ENCODE results near the gene GALNT15. TPM values are rescaled to one million over a fixed set of nuclear protein-coding genes. Genes with fewer than 3 reads are reported as not detected.

The GALNT15 gene
- total and polyA plus RNA-seq, 7 donors: 1.2 to 211 (median 36.6) TPM

GRCh38 chr3:16137977-16138376, 36.5 kb upstream of the GALNT15 start:
- intact Hi-C loops (cut with DNase I): no loop called here
- 93 to 94% methylated on average over 6 of the region's 6 CpGs for WGBS, 2 donors

GRCh38 chr3:16140116-16140893, 34.2 kb upstream of the GALNT15 start:
- H3K9me3 ChIP-seq: no peaks in the 10 kb centered on the region
- peak overlapping the region; percentile 45 to 71 (median 54) for H3K27ac ChIP-seq
- H3K36me3 ChIP-seq: no peaks in the 10 kb centered on the region
- peak; percentile 87 for DNase-seq
- H3K4me1 ChIP-seq: peaks cover 0 to 5% (median 0%) of the 10 kb centered on the region in 4 donors
- intact Hi-C loops (cut with DNase I): no loop called here
- no peak overlapping the region for H3K4me3 ChIP-seq
- H3K27me3 ChIP-seq: no peaks in the 10 kb centered on the region
- 78% methylated on average over 6 of the region's 6 CpGs for WGBS, 2 donors
- TF ChIP-seq POLR2A (IDR thresholded peaks at IDR 0.05): no peak
- peak in 2 of 4 donors; percentile 12 to 55 for TF ChIP-seq POLR2AphosphoS5 (IDR thresholded peaks at IDR 0.05)

More at GRCh38 chr3:16137977-16138376, 36.5 kb upstream of the GALNT15 start:
- DNase-seq: no peak
- Histone ChIP-seq H3K4me1 (peaks cover 0 to 12% (median 5%) of the 10 kb centered on the region in 4 donors), H3K9me3 (no peaks in the 10 kb centered on the region), H3K27ac (peak overlapping the region in 1 of 4 donors; percentile 62), H3K4me3 (no peak overlapping the region), H3K36me3 (no peaks in the 10 kb centered on the region), H3K27me3 (no peaks in the 10 kb centered on the region)
- TF ChIP-seq EP300 (IDR thresholded peaks at IDR 0.05) (no peak), CTCF (IDR thresholded peaks at IDR 0.05) (no peak), POLR2A (IDR thresholded peaks at IDR 0.05) (no peak), POLR2AphosphoS5 (IDR thresholded peaks at IDR 0.05) (no peak)

DNA sequence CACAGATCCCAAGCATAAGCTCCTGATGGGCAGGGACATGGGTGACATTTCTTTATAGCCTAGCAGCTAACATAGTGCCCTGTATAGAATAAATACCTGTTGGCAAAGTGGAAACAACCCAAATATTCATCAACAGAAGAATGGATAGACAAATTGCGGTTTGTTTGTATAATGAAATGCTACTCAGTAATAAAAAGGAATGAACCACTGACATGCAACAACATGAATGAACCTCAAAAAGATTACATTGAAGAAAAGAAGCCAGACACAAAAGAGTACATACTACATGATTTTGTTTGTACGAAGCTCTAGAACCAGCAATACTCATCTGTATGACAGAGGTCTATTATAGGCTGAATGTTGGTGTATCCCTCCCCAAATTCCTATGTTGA, 33.6 kb upstream of the GALNT15 start:
- intact Hi-C loops (cut with DNase I): no loop called here
- Histone ChIP-seq H3K4me3 (no peak overlapping the region), H3K36me3 (no peaks in the 10 kb centered on the region), H3K27ac (peak overlapping the region; percentile 45 to 71 (median 54)), H3K27me3 (no peaks in the 10 kb centered on the region), H3K9me3 (no peaks in the 10 kb centered on the region), H3K4me1 (peaks cover 0 to 5% (median 0%) of the 10 kb centered on the region in 4 donors)
- TF ChIP-seq POLR2A (IDR thresholded peaks at IDR 0.05) (no peak), CTCF (IDR thresholded peaks at IDR 0.05) (no peak), POLR2AphosphoS5 (IDR thresholded peaks at IDR 0.05) (no peak), EP300 (IDR thresholded peaks at IDR 0.05) (no peak)
- no peak for DNase-seq
- WGBS, 2 donors: 84 to 92% methylated on average over 2 of the region's 2 CpGs

DNA sequence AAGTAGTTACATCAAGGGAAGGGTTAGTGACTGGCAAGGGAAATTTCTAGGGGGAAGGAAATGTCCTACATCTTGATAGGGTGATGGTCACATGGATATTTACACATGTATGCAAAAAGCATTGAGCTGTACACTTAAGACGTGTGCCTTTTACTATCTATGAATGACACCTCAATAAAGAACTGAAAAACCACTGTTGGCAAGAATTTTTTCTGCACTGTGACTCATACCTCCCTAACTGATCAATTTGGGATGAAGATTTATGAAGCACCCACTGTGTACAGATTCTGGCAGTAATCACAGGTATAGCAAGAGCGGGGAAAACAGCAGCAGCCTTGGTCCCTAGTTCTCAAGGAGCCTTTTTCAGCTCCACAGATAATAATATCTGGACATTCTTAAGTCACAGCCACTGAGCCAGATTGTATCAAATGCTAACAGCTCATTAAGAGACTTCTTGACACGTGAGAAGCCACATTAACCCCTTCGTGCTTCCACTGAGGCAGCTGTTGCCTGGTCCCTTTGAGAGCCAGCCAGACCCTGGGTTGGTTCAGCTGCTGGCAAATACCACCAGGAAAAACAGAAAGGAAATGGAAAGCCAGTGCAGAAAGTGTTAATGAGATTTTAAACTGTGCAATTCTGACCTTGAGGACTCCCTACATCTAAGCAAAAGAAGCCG, 32.0 kb upstream of the GALNT15 start:
- TF ChIP-seq POLR2A (IDR thresholded peaks at IDR 0.05) (no peak), POLR2AphosphoS5 (IDR thresholded peaks at IDR 0.05) (no peak), EP300 (IDR thresholded peaks at IDR 0.05) (no peak)
- DNase-seq: no peak
- H3K27me3 ChIP-seq: no peaks in the 10 kb centered on the region
- no peak overlapping the region for H3K4me3 ChIP-seq
- H3K4me1 ChIP-seq: peaks cover 0 to 5% (median 0%) of the 10 kb centered on the region in 4 donors
- peak overlapping the region in 1 of 4 donors; percentile 8 for H3K27ac ChIP-seq
- no peaks in the 10 kb centered on the region for H3K36me3 ChIP-seq
- intact Hi-C loops (cut with DNase I): no loop called here
- no peaks in the 10 kb centered on the region for H3K9me3 ChIP-seq
- 66 to 76% methylated on average over 5 of the region's 5 CpGs for WGBS, 2 donors

DNA sequence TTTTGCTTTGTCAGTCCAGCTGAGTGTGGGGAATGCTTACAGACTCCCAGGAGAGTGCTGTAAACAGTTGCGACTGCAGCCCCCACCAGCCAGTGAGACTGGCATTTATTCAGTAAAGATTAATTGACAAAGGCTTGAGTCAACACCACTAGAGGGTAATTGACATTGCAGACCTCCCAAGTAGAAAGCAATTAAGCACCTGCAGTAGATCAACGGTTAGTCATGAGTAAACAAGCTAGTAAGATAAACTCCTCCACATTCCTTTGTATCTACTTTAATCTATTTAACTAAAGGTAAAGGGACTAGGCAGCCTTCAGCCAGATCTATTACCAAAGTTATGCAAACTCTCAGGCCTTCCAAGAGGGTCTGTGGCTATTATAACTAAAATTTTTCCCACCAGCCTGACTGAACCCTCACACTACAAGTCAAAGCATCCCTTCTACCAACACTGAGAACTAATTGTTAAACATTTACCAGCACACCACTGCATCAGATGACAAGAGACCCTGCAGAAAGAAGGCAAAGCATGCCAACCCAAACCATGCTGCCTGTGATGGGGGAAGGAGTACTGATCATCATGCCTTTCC, 30.5 kb upstream of the GALNT15 start:
- Histone ChIP-seq H3K9me3 (no peaks in the 10 kb centered on the region), H3K4me1 (peaks cover 0 to 15% (median 12%) of the 10 kb centered on the region in 4 donors), H3K27ac (peak overlapping the region in 1 of 4 donors; percentile 14), H3K36me3 (no peaks in the 10 kb centered on the region), H3K4me3 (no peak overlapping the region), H3K27me3 (no peaks in the 10 kb centered on the region)
- 19 to 35% methylated on average over 2 of the region's 2 CpGs for WGBS, 2 donors
- no peak for TF ChIP-seq EP300 (IDR thresholded peaks at IDR 0.05)
- TF ChIP-seq POLR2AphosphoS5 (IDR thresholded peaks at IDR 0.05): no peak
- no peak for TF ChIP-seq POLR2A (IDR thresholded peaks at IDR 0.05)
- TF ChIP-seq CTCF (IDR thresholded peaks at IDR 0.05): no peak
- intact Hi-C loops (cut with DNase I): no loop called here
- DNase-seq: no peak

Measured in sigmoid colon (tissue), 7 donors.